HL-60 (cell line): ENCODE results near the gene SBK2.

Experiments used
- DNase-seq, 2 experiments: peaks; one replicate each; pipeline ENCODE4 v3.0.0-alpha.2; 2010 to 2020; ENCODE audit warnings: low read depth in 1 of 2, low spot score in 1 of 2
- H3K27ac ChIP-seq: fragments of 250-450 bp; sonication (Bioruptor Pico); replicated peaks from 2 replicates; pipeline ENCODE4 v1.5.1; 2020; ENCODE audit warnings: mild to moderate bottlenecking, moderate library complexity
- H3K27me3 ChIP-seq: fragments of 250-450 bp; sonication (Bioruptor Pico); 2 replicates; pipeline ENCODE4 v1.5.1; 2021; ENCODE audit warnings: mild to moderate bottlenecking, moderate library complexity; ENCODE audit not compliant: insufficient read depth, poor library complexity, severe bottlenecking
- H3K4me3 ChIP-seq: replicated peaks from 2 replicates; pipeline ENCODE4 v1.5.1; 2011; ENCODE audit warnings: mild to moderate bottlenecking, control low read depth, low read length; ENCODE audit not compliant: insufficient read depth
- CTCF ChIP-seq: IDR thresholded peaks from one replicate; pipeline ENCODE4 v1.5.1; 2011; ENCODE audit warnings: low read length, control low read depth, inconsistent platforms; ENCODE audit not compliant: insufficient read depth
- GABPA ChIP-seq: IDR thresholded peaks from 2 replicates; pipeline ENCODE4 v1.6.1; 2012; ENCODE audit warnings: low read depth
- POLR2AphosphoS5 ChIP-seq: IDR thresholded peaks from 2 replicates; pipeline ENCODE4 v1.6.1; 2012; ENCODE audit warnings: low read depth
- REST ChIP-seq: IDR thresholded peaks from 2 replicates; pipeline ENCODE4 v1.6.1; 2012; ENCODE audit warnings: low read depth; ENCODE audit not compliant: insufficient replicate concordance
- SPI1 ChIP-seq: IDR thresholded peaks from 2 replicates; pipeline ENCODE4 v1.6.1; 2012; ENCODE audit warnings: low read depth, mild to moderate bottlenecking, borderline replicate concordance

Gene SBK2

GRCh38 chr19:55552206-55552605 lies 15.3 kb upstream of the SBK2 start:
- peaks cover 9% of the 10 kb centered on the region for H3K27me3 ChIP-seq
- no peak for DNase-seq
- no peak overlapping the region for H3K4me3 ChIP-seq
- no peak overlapping the region for H3K27ac ChIP-seq
- TF ChIP-seq GABPA = no peak
- no peak for TF ChIP-seq CTCF
- no peak for TF ChIP-seq REST
- no peak for TF ChIP-seq POLR2AphosphoS5
- TF ChIP-seq SPI1 = no peak

- TF ChIP-seq CTCF = no peak
- no peak for TF ChIP-seq SPI1
- TF ChIP-seq POLR2AphosphoS5 = no peak
- no peak for TF ChIP-seq GABPA
- TF ChIP-seq REST = no peak
- peaks cover 10% of the 10 kb centered on the region for H3K27me3 ChIP-seq
- H3K27ac ChIP-seq = no peak overlapping the region
- DNase-seq = no peak
- H3K4me3 ChIP-seq = no peak overlapping the region
Measured at GRCh38 chr19:55550321-55550650, 13.4 kb upstream of the SBK2 start.

GRCh38 chr19:55549500-55550320 lies 12.8 kb upstream of the SBK2 start:
- no peak overlapping the region for H3K4me3 ChIP-seq
- DNase-seq = no peak
- H3K27ac ChIP-seq = no peak overlapping the region
- no peak for TF ChIP-seq GABPA
- TF ChIP-seq CTCF = no peak
- no peak for TF ChIP-seq POLR2AphosphoS5
- TF ChIP-seq REST = no peak
- TF ChIP-seq SPI1 = no peak
- peaks cover 10% of the 10 kb centered on the region for H3K27me3 ChIP-seq
